ENCODE results near the gene SDHD. TPM values are rescaled to one million over a fixed set of nuclear protein-coding genes. Genes with fewer than 3 reads are reported as not detected.

SDHD gene
- total and polyA plus RNA-seq, 12 donors = 121 to 330 (median 266) TPM

- no peaks in the 10 kb centered on the region for H3K27me3 ChIP-seq
- ATAC-seq = no peak
Observed at GRCh38 chr11:112050721-112051120, 36.0 kb upstream of the SDHD start.

DNA sequence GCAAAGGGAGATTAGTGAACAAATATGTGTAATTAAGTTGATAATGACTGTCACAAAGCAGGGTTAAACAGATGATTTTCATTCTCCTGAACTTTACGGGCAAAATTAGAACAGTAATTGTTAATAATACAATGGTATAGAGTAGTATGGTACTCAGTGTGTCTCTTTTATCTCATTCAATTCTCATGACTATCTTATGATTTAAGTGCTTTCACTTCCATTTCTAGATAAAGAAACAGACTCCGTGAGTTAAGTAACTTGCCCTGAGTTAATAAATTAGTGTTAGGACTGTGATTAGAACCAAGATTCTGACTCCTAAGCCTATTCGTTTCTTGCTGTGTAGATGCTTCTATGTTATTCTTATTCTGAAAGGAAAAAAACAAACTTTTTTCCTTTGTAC is 34.9 kb upstream of the SDHD start:
- DNase-seq (no peak), ATAC-seq (no peak)
- H3K27me3 ChIP-seq = no peaks in the 10 kb centered on the region
- peaks cover 0 to 100% (median 57%) of the 10 kb centered on the region in 9 donors for H3K36me3 ChIP-seq
- TF ChIP-seq, protein P1, sequence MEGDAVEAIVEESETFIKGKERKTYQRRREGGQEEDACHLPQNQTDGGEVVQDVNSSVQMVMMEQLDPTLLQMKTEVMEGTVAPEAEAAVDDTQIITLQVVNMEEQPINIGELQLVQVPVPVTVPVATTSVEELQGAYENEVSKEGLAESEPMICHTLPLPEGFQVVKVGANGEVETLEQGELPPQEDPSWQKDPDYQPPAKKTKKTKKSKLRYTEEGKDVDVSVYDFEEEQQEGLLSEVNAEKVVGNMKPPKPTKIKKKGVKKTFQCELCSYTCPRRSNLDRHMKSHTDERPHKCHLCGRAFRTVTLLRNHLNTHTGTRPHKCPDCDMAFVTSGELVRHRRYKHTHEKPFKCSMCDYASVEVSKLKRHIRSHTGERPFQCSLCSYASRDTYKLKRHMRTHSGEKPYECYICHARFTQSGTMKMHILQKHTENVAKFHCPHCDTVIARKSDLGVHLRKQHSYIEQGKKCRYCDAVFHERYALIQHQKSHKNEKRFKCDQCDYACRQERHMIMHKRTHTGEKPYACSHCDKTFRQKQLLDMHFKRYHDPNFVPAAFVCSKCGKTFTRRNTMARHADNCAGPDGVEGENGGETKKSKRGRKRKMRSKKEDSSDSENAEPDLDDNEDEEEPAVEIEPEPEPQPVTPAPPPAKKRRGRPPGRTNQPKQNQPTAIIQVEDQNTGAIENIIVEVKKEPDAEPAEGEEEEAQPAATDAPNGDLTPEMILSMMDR (IDR thresholded peaks at IDR 0.05) = no peak
- peak overlapping the region in 1 of 10 donors; percentile 19 for H3K27ac ChIP-seq
- WGBS, 2 donors = 75 to 77% methylated on average over 3 of the region's 3 CpGs
- intact Hi-C loops (cut with DNase I) = no loop called here
- no peak overlapping the region for H3K4me3 ChIP-seq
- peaks cover 0 to 9% (median 0%) of the 10 kb centered on the region in 11 donors for H3K9me3 ChIP-seq
- H3K4me1 ChIP-seq = peaks cover 0 to 12% (median 0%) of the 10 kb centered on the region in 9 donors

More at GRCh38 chr11:112050721-112051120, 36.0 kb upstream of the SDHD start:
- Histone ChIP-seq H3K4me1 (peaks cover 0 to 12% (median 0%) of the 10 kb centered on the region in 9 donors), H3K27ac (no peak overlapping the region), H3K9me3 (peaks cover 0 to 9% (median 0%) of the 10 kb centered on the region in 11 donors), H3K36me3 (peaks cover 0 to 100% (median 64%) of the 10 kb centered on the region in 9 donors), H3K4me3 (no peak overlapping the region)
- DNase-seq = no peak
- WGBS, 2 donors = 87 to 90% methylated on average over 3 of the region's 3 CpGs
- TF ChIP-seq, protein P1 (IDR thresholded peaks at IDR 0.05) = no peak
- intact Hi-C loops (cut with DNase I) = no loop called here

GRCh38 chr11:112057170-112057569 is 29.5 kb upstream of the SDHD start:
- Histone ChIP-seq H3K4me1 (no peaks in the 10 kb centered on the region), H3K36me3 (peaks cover 0 to 98% (median 47%) of the 10 kb centered on the region in 9 donors), H3K9me3 (no peaks in the 10 kb centered on the region), H3K27me3 (no peaks in the 10 kb centered on the region), H3K27ac (no peak overlapping the region), H3K4me3 (no peak overlapping the region)
- 66 to 82% methylated on average over 4 of the region's 4 CpGs for WGBS, 2 donors
- intact Hi-C loops (cut with DNase I) = no loop called here
- TF ChIP-seq, protein P1 (IDR thresholded peaks at IDR 0.05) = no peak
- no peak for DNase-seq
- no peak for ATAC-seq

DNA sequence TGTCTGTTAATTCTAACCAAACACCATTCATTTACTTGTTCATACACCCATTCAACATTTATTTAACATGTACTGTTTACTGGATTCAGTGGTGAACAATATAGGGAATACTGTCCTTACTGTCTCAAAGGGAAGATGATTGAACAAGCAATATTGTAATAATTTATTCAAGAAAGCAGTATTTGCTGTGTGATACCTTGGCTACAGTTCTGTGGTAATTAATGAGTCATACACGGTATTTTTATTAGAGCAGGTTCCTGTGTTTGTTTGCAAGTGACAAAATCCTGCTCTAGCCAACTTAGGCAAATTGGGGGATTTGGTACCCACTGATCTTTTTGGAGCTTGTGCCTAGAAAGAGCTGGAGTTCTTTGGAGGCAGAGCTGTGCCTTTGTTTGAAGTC is 28.6 kb upstream of the SDHD start:
- no peak overlapping the region for H3K27ac ChIP-seq
- no peak overlapping the region for H3K4me3 ChIP-seq
- intact Hi-C loops (cut with DNase I) = no loop called here
- peaks cover 0 to 98% (median 49%) of the 10 kb centered on the region in 9 donors for H3K36me3 ChIP-seq
- ATAC-seq = no peak
- H3K9me3 ChIP-seq = no peaks in the 10 kb centered on the region
- H3K4me1 ChIP-seq = no peaks in the 10 kb centered on the region
- 66 to 67% methylated on average over 1 of the region's 1 CpG for WGBS, 2 donors
- TF ChIP-seq, protein P1 (IDR thresholded peaks at IDR 0.05) = no peak
- DNase-seq = no peak
- no peaks in the 10 kb centered on the region for H3K27me3 ChIP-seq
